GM19468 (cell line): Measurements from ENCODE around the gene SMTNL1.

Experiments used
- ATAC-seq: cut with Tn5 transposase; IDR thresholded peaks from one replicate; pipeline ENCODE4 v1.9.1; 2021; ENCODE audit warnings: mild to moderate bottlenecking, moderate library complexity, moderate number of reproducible peaks; ENCODE audit not compliant: unreplicated experiment; ENCODE audit errors: extremely low read depth

The SMTNL1 gene

DNA sequence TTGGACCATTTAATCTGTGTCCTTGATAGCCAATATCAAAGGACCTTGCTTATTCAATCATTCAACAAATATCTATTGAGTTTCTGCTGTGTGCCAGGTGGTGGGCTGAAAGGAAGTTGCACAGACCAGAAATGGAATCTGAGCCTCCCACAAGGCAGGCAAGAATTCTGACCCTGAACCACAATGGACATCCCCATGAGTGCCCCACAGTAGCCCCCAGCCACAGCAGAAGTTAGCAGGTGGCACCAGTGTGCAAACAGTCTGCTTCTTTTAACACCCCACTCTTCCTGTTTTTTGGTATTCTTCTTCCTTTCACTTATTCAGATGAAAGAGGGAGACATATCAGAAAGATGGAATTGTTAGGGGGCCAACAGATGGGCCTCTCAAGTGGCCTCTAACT lies 47.9 kb downstream of the SMTNL1 start:
- no peak for ATAC-seq

- ATAC-seq = no peak
Observed at GRCh38 chr11:57586711-57587245, 49.4 kb downstream of the SMTNL1 start.

DNA sequence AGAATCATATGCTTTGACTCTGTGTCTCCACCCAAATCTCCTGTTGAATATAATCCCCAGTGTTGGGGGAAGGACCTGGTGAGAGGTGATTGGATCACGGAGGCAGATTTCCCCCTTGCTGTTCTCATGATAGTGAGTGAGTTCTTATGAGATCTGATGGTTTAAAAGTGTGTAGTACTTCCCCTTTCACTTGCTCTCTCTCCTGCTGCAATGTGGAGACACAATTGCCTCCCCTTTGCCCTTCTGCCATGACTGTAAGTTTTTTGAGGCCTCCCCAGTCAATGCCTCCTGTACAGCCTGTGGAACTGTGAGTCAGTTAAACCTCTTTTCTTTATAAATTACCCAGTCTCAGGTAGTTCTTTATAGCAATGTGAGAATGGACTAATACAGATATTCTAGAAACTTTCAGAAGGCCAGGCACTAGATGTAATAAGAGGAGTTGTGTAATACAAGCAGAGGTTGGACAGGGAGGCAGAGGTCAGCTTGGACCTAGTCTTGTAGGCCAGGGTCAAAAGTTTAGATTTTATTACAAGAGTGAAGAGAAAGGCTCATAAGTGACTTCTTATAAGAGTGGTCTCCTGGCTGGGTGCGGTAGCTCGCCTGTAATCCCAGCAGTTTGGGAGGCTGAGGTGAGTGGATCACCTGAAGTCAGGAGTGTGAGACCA lies 50.8 kb downstream of the SMTNL1 start:
- ATAC-seq = no peak

DNA sequence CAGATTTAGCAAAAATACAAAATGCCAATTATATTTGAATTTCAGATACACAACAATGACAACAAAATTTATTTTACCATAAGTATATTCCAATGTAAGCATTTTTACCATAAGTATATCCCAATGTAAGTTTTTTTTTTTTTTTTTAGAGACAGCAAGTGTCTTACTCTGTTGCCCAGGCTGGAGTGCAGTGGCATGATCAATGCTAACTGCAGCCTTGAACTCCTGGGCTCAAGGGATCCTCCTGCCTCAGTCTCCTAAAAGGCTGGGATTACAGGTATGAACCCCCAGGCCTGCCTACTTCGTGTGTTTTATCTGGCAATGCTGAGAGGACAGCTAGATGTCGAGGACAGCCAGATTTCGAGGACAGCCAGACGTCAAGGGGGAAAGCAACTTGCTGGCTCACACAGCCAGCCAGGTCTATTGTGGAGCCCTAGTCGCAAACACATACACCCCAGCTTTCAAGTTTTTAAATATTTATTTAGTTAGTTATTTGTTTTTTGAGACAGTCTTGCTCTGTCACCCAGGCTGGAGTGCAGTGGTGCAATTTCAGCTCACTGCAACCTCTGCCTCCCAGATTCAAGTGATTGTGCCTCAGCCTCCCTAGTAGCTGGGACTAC lies 59.0 kb downstream of the SMTNL1 start:
- no peak for ATAC-seq

- no peak for ATAC-seq
Observed at GRCh38 chr11:57597461-57597915, 60.1 kb downstream of the SMTNL1 start, which contains the start of gene SERPING1. SERPING1 (plus strand) TSS chr11:57597685; CDS start chr11:57598271, 586 bp downstream.

DNA sequence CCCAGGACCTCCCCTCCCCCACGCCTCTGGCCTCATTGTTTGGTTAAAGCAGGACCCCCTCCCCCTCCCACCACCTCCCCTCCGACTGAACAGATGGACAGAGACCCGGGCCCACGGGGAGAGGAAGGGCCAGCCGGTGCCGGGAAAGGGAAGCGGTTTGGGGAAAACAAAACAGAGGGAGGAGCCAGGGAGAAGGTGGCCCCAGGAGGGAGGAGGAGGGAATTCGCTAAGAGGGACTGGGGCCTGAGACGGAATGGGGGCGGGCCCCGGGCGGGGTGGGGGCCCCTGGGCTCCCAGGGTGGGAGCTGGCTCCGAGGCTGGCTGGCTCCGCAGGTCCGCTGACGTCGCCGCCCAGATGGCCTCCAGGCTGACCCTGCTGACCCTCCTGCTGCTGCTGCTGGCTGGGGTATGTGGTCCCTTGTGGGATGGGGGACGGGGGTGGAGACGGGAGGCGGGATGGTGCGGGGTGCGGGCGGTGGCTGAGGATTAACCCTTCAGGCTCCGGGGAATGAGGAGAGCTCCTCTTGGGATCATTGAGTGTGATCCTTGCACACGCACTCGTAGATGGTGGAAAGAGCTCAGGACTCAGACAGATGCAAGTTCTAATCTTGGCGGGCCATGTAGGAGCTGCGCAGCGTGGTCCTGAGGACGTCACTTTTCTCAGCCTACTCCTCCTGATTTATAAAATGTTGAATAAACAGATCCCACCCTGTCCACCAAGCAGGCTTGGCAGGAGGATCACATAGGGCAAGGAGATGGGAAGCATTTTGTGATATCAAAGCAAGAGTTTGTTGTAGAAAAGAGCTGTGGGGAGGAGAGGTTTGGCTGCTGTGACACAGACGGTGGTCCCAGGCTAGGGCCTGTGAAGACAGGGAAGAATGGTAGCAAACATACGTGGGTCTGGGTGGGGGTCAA lies 60.8 kb downstream of the SMTNL1 start:
- no peak for ATAC-seq

GRCh38 chr11:57598831-57599155 lies 61.4 kb downstream of the SMTNL1 start:
- ATAC-seq = no peak

GRCh38 chr11:57599381-57599780 lies 62.0 kb downstream of the SMTNL1 start:
- ATAC-seq = no peak
